GM19452 (cell line): ENCODE data around the gene HELZ.

ENCODE experiments used
- ATAC-seq: cut with Tn5 transposase; IDR thresholded peaks from one replicate; pipeline ENCODE4 v1.9.1; 2021; ENCODE audit not compliant: unreplicated experiment

HELZ gene

DNA sequence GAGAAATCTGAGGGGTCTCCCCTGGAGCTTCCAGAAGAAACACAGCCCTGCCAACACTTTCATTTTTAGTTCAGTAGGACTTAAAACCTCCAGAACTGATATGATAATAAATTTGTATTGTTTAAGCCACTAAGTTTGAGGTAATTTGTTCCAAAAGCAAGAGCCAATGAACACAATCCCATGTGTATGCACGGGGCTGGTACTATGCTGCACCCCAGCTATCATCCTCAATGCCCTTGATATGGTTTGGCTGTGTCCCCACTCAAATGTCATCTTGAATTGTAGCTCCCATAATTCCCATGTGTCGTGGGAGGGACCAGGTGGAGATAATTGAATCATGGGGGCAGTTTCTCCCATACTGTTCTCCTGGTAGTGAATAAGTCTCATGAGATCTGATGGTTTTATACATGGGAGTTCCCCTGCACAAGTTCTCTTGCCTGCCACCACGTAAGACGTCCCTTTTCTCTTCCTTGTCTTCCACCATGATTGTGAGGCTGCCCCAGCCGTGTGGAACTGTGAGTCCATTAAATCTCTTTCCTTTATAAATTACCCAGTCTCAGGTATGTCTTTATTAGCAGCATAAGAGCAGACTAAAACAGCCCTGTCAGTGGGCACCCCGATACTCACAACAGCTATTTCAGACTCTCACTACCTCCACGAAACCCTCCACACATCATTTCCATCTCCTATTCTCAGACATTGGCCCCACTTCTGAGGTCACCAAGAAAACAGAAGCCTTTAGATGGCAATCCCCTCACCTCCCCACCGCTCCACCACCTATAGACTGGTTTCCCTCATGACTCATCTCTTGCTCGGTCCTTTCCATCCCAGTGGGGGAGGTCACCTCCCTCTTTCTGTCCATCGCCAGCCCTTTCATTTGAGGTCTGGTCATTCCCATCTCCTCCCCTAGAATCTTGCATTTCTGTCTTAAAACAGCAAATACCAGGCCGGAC, 209.6 kb downstream of the HELZ start:
- no peak for ATAC-seq

DNA sequence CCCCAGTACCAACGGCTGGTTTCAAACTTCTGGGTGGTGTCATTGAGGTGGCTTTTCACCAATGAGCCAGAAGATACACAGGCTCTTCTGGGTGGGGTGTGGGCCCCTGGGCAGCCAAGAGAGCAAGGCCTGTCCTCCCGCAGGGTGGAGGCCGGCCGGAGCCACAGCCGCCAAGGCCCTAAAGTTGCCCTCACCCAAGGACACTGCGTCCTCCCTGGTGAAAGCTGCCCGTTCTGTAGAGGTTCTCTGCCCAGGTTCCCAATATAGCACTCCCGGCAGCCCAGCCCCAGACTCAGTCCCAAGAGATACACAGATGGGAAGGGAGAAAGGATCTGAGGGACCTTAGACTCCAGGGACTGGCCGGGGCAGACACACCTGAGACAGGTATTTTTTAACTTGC, 211.4 kb downstream of the HELZ start:
- ATAC-seq = no peak

DNA sequence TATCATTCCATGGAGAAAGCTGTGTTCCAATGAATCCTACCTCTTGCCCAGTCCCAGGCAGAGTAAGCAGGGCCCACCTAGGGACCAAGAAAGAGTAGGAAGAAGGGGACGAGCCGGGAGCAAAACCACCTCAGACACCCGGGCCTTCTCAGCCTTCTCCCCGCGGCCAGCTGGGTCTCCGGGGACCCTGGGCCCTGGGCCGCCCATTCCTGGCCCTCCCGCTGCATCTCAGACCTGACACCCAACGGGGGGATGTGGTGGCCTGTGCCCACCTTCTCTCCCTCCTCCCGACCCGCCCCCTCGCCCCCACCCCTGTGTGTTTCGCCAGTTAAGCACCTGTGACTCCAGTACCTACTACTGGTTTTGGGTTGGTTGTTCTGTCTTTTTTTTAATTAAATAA, 212.0 kb downstream of the HELZ start:
- no peak for ATAC-seq

DNA sequence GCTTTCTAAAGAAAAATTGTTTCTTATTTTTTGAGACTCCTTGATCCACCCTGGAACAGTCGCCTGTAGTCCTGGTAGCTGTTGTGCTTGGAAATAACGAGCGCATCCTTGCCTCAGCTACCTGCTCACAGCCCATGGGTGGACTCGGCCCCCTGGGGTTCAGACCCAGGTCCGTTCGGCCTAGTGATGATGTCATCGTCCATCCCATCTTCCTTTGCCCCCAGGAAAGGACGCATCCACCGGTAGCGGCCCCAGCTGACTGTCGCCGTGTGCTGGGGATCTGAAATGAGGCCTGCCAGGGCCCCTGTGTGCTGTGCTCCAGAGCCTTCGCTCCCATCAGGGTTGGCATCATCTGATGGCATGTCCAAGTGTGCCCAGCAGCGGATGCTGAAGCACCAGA, 212.6 kb downstream of the HELZ start:
- ATAC-seq = no peak

DNA sequence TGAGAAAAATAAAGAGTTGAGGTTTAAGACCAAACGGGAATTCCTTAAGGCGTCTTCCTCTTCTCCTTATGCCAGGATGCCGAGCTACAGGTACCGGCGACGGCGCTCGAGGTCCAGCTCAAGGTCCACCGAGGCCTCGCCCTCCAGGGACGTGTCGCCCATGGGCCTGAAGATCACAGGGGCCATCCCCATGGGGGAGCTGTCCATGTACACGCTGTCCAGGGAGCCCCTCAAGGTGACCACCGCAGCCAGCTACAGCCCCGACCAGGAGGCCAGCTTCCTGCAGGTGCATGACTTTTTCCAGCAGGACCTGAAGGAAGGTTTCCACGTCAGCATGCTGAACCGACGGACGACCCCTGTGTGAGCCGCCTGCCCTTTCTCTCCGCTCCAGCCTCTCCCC, 214.4 kb downstream of the HELZ start:
- no peak for ATAC-seq

DNA sequence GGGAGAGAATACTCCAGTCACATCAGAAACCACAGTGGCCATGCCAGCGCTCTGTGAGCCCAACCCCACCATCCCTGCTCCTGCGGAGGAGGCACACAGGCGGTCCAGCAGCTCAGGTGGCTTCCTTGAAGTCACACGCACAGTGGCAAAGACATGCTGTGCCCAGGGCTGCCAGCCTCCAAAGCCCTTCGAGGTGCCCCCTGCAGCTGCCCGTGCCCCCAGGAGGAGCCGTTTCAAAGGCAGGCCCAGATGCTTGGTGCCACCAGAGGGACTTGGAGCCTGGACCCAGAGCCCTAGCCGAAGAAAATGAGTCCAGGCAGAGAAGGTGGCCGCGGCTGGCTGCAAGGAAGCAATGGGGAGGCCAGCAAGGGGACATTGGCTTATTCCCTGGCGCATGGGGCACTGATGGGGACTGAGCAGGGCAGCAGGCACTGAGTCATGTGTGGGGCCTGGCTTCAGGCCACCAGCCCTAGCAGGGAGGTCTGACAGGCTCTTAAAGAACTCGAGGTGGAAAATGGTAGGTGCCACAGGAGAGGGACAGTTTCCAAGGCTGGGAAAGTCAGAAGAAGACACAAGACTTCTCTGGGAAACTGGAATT, 217.9 kb downstream of the HELZ start:
- no peak for ATAC-seq

DNA sequence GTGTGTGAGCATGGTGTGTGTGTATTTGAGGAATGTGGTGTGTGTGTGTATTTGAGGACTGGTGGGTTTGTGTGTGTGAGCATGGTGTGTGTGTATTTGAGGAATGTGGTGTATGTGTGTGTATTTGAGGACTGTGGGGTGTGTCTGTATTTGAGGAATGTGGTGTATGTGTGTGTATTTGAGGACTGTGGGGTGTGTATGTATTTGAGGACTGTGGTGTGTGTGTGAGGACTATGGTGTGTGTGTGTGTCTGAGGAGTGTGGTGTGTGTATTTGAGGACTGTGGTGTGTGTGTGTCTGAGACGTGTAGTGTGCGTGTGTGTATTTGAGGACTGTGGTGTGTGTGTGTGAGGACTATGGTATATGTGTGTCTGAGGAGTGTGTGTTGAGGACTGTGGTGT, 218.7 kb downstream of the HELZ start:
- ATAC-seq = no peak

DNA sequence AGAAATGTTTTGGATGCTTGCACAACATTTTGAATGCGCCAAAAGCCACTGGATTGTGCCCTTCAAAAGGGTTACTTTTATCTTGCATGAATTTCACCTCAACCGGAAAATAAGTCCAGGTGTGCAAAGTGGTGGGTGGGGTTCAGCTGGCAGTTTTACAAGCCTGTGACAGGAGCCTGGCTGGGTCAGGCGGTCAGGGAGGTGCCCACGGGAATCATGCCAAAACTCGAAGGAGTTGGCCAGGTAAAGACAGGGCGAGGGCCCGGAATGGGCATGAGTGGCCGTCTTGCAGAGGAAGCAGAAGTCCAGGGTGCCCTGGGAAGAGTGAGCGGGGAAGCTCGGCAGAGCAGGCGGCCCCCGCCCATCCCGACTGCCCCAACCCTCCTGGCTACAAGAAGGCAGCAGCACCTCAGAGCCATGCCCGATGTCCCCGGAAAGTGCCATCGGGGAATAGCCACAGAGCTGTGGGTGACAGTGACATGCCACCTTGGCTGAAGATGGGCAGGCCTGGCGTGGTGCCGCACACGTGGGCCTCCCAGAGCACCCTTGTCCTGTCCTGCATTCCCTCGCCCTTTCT, 219.7 kb downstream of the HELZ start:
- no peak for ATAC-seq

DNA sequence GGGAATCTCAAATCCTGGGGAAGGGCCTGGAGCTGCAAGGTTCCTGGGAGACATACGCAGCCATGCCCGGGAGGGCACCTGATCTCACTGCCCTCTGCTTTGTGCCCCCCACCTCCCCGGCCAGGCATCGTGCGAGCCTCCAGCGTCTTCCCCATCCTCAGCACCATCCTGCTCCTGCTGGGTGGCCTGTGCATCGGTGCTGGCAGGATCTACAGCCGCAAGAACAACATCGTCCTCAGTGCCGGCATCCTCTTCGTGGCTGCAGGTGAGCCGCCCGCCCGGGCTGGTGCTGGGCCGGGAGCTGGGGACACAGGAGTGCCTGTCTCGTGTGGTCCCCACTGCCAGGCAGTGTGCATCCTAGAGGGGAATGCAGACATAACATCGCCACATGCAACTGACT, 220.3 kb downstream of the HELZ start:
- no peak for ATAC-seq

DNA sequence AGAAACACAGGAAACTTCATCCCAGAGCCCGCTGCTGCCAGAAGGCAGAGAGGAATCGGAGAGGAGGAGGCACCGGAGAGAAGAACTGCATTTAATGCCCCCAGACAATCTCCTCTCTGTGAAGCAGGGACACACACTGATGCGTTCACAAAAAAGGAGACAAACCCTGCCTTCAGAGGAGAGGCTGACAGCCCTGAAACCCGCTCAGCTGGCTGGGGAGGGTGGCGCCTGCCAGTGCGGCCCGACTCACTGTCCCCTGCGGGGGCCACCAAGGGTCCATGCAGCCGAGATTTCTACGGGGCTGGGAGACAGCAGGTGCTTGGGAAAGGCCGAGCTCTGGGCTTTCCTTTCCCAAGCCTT, 222.6 kb downstream of the HELZ start:
- ATAC-seq = no peak

DNA sequence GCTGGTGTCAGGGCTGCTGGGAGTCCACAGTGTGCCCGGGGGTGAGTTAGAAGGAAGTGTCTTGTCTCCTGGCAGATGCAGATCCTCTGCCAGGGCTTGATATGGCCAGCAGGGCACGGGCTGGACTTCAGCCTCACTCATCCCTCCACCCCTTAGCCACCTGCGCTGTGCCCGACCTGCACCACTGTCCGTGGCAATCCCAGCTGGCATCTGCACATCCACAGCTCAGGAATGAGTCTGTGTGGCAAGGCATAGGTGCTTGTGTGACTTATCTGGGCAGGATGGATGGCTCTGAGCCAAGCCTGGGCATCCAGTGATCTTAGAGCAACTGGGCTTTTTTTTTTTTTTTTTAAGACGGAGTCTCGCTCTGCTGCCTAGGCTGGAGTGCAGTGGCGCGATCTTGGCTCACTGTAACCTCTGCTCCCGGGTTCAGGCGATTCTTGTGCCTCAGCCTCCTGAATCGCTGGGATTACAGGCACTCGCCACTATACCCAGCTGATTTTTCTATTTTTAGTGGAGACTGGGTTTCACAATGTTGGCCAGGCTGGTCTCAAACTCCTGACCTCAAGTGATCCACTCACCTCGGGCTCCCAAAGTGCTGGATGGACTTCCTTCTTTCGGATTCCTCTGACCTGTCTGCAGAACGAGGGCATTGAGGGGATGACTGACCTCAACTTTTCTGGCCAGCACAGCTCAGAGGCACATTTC, 223.1 kb downstream of the HELZ start:
- no peak for ATAC-seq

DNA sequence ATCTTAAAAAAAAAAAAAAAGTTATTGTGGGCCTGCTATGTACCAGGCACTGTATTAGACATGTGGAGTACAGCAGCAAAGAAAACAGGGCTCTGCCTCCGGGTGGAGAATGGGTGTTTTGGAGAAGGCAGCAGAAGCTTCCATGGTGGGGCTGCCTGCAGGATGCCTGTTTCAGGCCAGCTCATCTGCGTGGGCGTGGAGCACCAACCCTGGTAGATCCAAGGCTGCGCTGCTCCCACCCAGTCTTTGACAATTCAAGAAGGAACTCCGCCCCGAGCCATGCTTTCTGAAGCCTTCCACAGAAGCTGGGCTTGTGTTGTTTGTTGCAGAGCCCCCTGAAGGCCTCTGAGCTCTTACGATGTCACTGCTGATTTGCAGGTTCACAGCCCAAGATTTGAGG, 223.8 kb downstream of the HELZ start:
- no peak for ATAC-seq
